NB4 (cell line): ENCODE data around the gene THRA.

ENCODE experiments used
- DNase-seq: peaks from one replicate; pipeline ENCODE4 v3.0.0; 2010; ENCODE audit warnings: low read depth
- H3K4me3 ChIP-seq: one replicate; pipeline ENCODE4 v1.5.1; 2011; ENCODE audit warnings: mild to moderate bottlenecking, low read depth, low read length, moderate library complexity
- CTCF ChIP-seq: IDR thresholded peaks from one replicate; pipeline ENCODE4 v1.5.1; 2012; ENCODE audit warnings: low read depth, low read length
- MYC ChIP-seq: IDR thresholded peaks from 2 replicates; pipeline ENCODE4 v1.6.1; 2011; ENCODE audit warnings: low read depth, low read length
- POLR2A ChIP-seq: IDR thresholded peaks from 2 replicates; pipeline ENCODE4 v1.6.1; 2011; ENCODE audit warnings: mild to moderate bottlenecking; ENCODE audit not compliant: insufficient read length; ENCODE audit errors: extremely low read depth
- TF ChIP-seq, protein P1 (sequence below): IDR thresholded peaks from 2 replicates; pipeline ENCODE4 v1.6.1; 2011; ENCODE audit warnings: low read depth, low read length

Gene THRA

GRCh38 chr17:40097931-40098845 is 35.4 kb downstream of the THRA start:
- peak overlapping the region; percentile 63 for H3K4me3 ChIP-seq
- TF ChIP-seq, protein P1, sequence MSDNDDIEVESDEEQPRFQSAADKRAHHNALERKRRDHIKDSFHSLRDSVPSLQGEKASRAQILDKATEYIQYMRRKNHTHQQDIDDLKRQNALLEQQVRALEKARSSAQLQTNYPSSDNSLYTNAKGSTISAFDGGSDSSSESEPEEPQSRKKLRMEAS = peak; percentile 91
- TF ChIP-seq POLR2A = no peak
- TF ChIP-seq MYC = peak; percentile 73
- peak; percentile 82 for DNase-seq

DNA sequence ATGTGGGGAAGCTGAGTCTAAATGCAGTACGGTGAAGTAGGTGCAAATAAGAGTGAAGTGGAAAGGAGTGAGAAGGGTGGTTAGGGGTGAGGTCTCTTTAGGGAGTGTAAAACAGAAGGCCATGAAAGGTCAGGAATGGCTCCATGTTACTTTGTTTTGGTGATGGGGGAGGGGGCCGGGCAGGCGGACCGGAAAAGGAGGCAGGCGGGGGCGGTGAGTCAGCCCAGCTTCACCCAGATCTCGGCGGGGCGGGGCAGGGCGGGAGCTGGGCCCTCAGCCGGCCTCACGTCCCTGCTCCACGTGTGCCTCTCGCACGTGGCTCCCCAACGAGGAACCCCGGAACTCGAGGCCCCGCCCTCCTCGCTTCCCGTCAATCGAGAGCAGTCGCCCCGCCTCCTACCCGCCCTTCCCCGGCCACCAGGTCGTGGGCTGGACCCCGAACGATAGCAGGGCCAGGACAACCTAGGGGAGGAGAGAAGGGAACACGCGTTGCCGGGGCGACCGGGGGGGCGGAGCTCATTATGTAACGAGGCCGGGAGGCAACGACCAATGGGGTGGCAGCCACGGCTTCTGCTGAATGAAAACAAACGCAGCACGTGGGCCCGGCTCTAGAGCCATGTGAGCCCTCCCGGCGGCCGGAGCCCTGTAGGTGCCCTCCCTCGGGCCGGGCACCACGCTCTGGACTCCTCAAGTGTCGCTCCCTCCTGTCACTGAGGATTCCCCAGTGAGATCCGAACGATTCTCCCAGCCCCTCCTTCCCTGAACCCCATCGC is 36.3 kb downstream of the THRA start:
- DNase-seq = peak; percentile 100
- TF ChIP-seq, protein P1 = peak; percentile 96
- TF ChIP-seq POLR2A (peak; percentile 37), CTCF (no peak), MYC (peak; percentile 100)
- peak overlapping the region; percentile 77 for H3K4me3 ChIP-seq

DNA sequence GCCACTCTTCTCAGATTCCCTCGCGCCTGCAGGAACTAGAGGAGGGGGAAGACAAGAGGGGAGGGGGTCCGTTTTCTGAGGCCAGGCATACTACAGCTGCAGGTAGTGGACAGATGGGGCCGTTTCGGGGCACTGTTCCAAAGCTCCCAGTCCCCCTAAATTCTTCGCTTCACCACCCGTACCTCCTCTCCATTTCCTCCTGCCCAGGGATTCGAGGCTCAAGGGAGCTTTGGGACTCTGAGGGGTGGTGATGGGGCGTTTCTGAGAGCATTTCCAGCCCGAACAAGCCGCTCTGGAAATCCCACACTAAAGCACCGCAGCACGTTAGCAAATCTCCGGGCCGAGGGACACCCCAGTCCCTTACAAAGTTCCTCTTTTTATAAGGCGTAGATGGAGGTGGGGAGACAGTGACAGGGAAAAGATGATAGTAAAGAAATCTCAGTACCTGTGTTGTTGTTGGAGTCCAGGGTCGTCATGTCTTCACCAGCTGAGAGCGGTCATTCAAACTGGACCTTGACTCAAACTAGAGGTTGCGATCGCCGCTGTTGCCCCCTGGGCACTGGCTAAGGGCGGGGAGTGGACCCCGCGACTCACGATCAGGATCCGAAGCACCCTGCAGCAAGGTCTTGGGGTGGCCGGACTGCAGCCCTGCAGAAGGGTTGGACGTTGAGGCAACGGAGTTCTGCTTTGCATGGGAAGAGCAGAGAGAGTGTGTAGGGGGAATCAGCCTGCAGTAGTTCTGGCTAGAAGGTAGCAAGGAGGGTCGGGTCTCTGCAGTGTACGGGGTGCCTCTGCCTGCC is 37.1 kb downstream of the THRA start:
- peak; percentile 71 for DNase-seq
- peak overlapping the region; percentile 77 for H3K4me3 ChIP-seq
- peak; percentile 21; the same call in 1 of the 2 replicates for TF ChIP-seq MYC
- TF ChIP-seq, protein P1 = no peak

DNA sequence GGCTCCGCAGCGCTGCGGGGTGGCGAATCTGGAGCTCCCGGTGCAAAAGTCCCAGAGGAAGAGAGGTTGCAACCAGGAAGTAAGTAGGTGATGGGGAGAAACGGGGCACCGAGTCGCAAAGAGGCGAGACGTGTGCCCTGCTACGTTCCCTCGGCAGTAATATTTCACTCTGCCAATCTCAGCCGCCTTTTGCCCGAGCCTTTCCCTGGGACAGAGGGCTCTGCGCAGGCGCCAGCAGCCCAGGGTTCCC is 37.6 kb downstream of the THRA start, which contains the start of gene NR1D1:
TSS of gene NR1D1 (minus strand) at position 171 of the 250 bp plus-strand sequence. CDS start 495 bp downstream, outside the sequence.
- TF ChIP-seq, protein P1 = no peak
- TF ChIP-seq MYC = no peak
- no peak for TF ChIP-seq POLR2A
- TF ChIP-seq CTCF = no peak
- DNase-seq = no peak
- H3K4me3 ChIP-seq = peak within 1 kb of the TSS; percentile 77

- no peak for TF ChIP-seq CTCF
- TF ChIP-seq MYC = peak; percentile 100
- TF ChIP-seq, protein P1 = peak; percentile 100
- peak; percentile 62 for TF ChIP-seq POLR2A
- peak overlapping the region; percentile 77 for H3K4me3 ChIP-seq
- DNase-seq = peak; percentile 98
These were observed 38.1 kb downstream of the THRA start for GRCh38 chr17:40100669-40101366.
